ENCODE measurements around the gene CDH4.

DNA sequence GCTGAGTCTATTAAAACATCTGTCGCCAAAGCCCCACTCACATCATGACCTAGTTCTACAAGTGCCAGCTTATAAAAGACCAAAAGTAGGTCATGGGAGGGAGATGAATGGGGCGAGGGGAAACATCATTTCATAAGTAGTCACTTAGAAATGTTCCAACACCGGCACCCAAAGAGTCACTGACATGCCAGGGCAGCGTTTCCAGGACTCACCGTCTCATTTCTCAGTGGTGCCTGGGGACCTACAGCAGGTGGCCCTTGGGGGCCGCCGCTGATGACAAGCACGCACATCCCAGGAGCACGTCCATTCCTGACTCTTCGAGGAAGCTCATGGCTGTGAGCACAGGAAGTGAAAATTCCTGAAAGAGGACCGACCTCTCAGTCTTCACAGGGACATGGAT is 260.4 kb downstream of the CDH4 start:
- no peak for TF ChIP-seq POLR2A (IDR thresholded peaks at IDR 0.05)
- no peak for TF ChIP-seq CTCF (IDR thresholded peaks at IDR 0.05)
